IMR-90 (cell line): ENCODE results near the gene SLC36A1. TPM values are rescaled to one million over a fixed set of nuclear protein-coding genes. Genes with fewer than 3 reads are reported as not detected.

Experiments used
- ATAC-seq: fragments of 200-7000 bp; cut with Tn5 transposase; 2 replicates; pipeline ENCODE4 v1.9.1; 2020; ENCODE audit warnings: low read depth, mild to moderate bottlenecking, moderate library complexity
- BruUV-seq: library from RNA; stranded (reverse); fragments of 400-500 nt; replicated peaks from 2 replicates; lab custom pipeline; 2021; lab: Mats Ljungman, UMichigan
- CTCF ChIA-PET: fragments of 300-600 bp; formaldehyde crosslinking; extraction: SDS; loops from one replicate; lab custom pipeline; 2021; ENCODE audit warnings: antibody characterized with exemption; lab: Yijun Ruan, JAX
- POLR2A ChIA-PET: fragments of 300-600 bp; sonication (Branson Sonifier 250); formaldehyde crosslinking; loops from one replicate; lab custom pipeline; 2022; ENCODE audit warnings: antibody characterized with exemption; ENCODE audit not compliant: unreplicated experiment; lab: Charles Lee
- DNase-seq: peaks from one replicate; pipeline ENCODE4 v3.0.0; 2013
- H2AFZ ChIP-seq: replicated peaks from 2 replicates; pipeline ENCODE3; 2013; ENCODE audit warnings: low read length, mild to moderate bottlenecking; ENCODE audit not compliant: poor library complexity
- H2AK5ac ChIP-seq: 2 replicates; pipeline ENCODE4 v1.6.1; 2013; ENCODE audit warnings: low read depth, low read length, inconsistent platforms
- H2AK9ac ChIP-seq: replicated peaks from 2 replicates; pipeline ENCODE3; 2013; ENCODE audit warnings: mild to moderate bottlenecking, low read depth, low read length, moderate library complexity; ENCODE audit not compliant: poor library complexity
- H2BK120ac ChIP-seq: 2 replicates; pipeline ENCODE4 v1.6.1; 2013; ENCODE audit warnings: low read depth, low read length, inconsistent platforms
- H2BK15ac ChIP-seq: 3 replicates; pipeline ENCODE4 v1.6.1; 2013; ENCODE audit warnings: low read depth, low read length, inconsistent platforms
- H2BK20ac ChIP-seq: 2 replicates; pipeline ENCODE4 v1.6.1; 2013; ENCODE audit warnings: low read depth, mild to moderate bottlenecking, inconsistent platforms, low read length, moderate library complexity
- H2BK5ac ChIP-seq: 2 replicates; pipeline ENCODE4 v1.6.1; 2013; ENCODE audit warnings: mild to moderate bottlenecking, low read depth, low read length, inconsistent platforms; ENCODE audit not compliant: poor library complexity, severe bottlenecking
- H3K14ac ChIP-seq: replicated peaks from 2 replicates; pipeline ENCODE4 v1.6.1; 2013; ENCODE audit warnings: low read depth, low read length, inconsistent platforms
- H3K18ac ChIP-seq: 2 replicates; pipeline ENCODE4 v1.6.1; 2013; ENCODE audit warnings: low read depth, low read length, control low read depth
- H3K23ac ChIP-seq: 2 replicates; pipeline ENCODE4 v1.6.1; 2013; ENCODE audit warnings: low read depth, low read length, inconsistent platforms
- H3K27ac ChIP-seq: 2 replicates; pipeline ENCODE4 v1.5.1; 2013; ENCODE audit warnings: mild to moderate bottlenecking, control low read depth, low read length; ENCODE audit not compliant: insufficient read depth
- H3K27me3 ChIP-seq: 2 replicates; pipeline ENCODE4 v1.6.1; 2013; ENCODE audit warnings: low read length; ENCODE audit not compliant: control insufficient read depth, insufficient read depth
- H3K36me3 ChIP-seq: 2 replicates; pipeline ENCODE4 v1.6.1; 2013; ENCODE audit warnings: low read length, mixed read lengths; ENCODE audit not compliant: control insufficient read depth, insufficient read depth
- H3K4ac ChIP-seq: 2 replicates; pipeline ENCODE4 v1.6.1; 2013; ENCODE audit warnings: low read depth, low read length, inconsistent platforms
- H3K4me1 ChIP-seq: 2 replicates; pipeline ENCODE4 v1.6.1; 2013; ENCODE audit warnings: low read length, mixed read lengths; ENCODE audit not compliant: control insufficient read depth, insufficient read depth
- H3K4me2 ChIP-seq: 2 replicates; pipeline ENCODE4 v1.6.1; 2013; ENCODE audit warnings: low read depth, mild to moderate bottlenecking, control low read depth, low read length, moderate library complexity
- H3K4me3 ChIP-seq: 2 replicates; pipeline ENCODE4 v1.5.1; 2013; ENCODE audit warnings: low read depth, mild to moderate bottlenecking, control low read depth, low read length, moderate library complexity; ENCODE audit not compliant: insufficient read depth
- H3K56ac ChIP-seq: 2 replicates; pipeline ENCODE4 v1.6.1; 2013; ENCODE audit warnings: low read length, inconsistent platforms; ENCODE audit not compliant: insufficient read depth; ENCODE audit errors: extremely low read depth
- H3K79me1 ChIP-seq, 2 experiments: 2 replicates each; pipeline ENCODE4 v1.6.1; 2013; ENCODE audit warnings: low read length in 2 of 2, inconsistent platforms in 1 of 2, low read depth in 1 of 2
- H3K9ac ChIP-seq: 2 replicates; pipeline ENCODE4 v1.6.1; 2013; ENCODE audit warnings: low read depth, low read length, control low read depth
- H3K9me1 ChIP-seq: 2 replicates; pipeline ENCODE4 v1.6.1; 2013; ENCODE audit warnings: low read length, inconsistent platforms; ENCODE audit not compliant: insufficient read depth
- H3K9me3 ChIP-seq: 2 replicates; pipeline ENCODE4 v1.6.1; 2013; ENCODE audit warnings: low read length; ENCODE audit not compliant: control insufficient read depth, insufficient read depth
- H4K20me1 ChIP-seq: 2 replicates; pipeline ENCODE4 v1.6.1; 2013; ENCODE audit warnings: low read length, inconsistent platforms; ENCODE audit not compliant: insufficient read depth
- H4K5ac ChIP-seq: 2 replicates; pipeline ENCODE4 v1.6.1; 2013; ENCODE audit warnings: mild to moderate bottlenecking, low read depth, low read length, control low read depth
- H4K8ac ChIP-seq, 2 experiments: 2 replicates each; pipeline ENCODE4 v1.6.1; 2013; ENCODE audit warnings: low read depth in 2 of 2, low read length in 2 of 2, control low read depth in 1 of 2, inconsistent platforms in 1 of 2
- H4K91ac ChIP-seq: 2 replicates; pipeline ENCODE4 v1.6.1; 2013; ENCODE audit warnings: low read depth, low read length, inconsistent platforms; ENCODE audit not compliant: insufficient read depth
- CEBPB ChIP-seq: IDR thresholded peaks from 2 replicates; pipeline ENCODE4 v1.6.1; 2012; ENCODE audit warnings: low read depth, low read length, improper control_type of control experiment
- MAFK ChIP-seq: IDR thresholded peaks from 2 replicates; pipeline ENCODE4 v1.6.1; 2012; ENCODE audit warnings: low read depth, low read length, improper control_type of control experiment
- POLR2A ChIP-seq: IDR thresholded peaks from 2 replicates; pipeline ENCODE4 v1.6.1; 2012; ENCODE audit warnings: mild to moderate bottlenecking, low read depth, low read length
- RCOR1 ChIP-seq: IDR thresholded peaks from 2 replicates; pipeline ENCODE4 v1.6.1; 2012; ENCODE audit warnings: mild to moderate bottlenecking, low read length, improper control_type of control experiment; ENCODE audit not compliant: insufficient replicate concordance
- WGBS, 2 experiments: methylation state at CpG; one replicate each; pipeline versions ENCODE4 v1.1.5 to v1.1.7; 2013; ENCODE audit warnings: missing lambda C conversion rate in 2 of 2; ENCODE audit not compliant: insufficient read length in 1 of 2; ENCODE audit errors: extremely low coverage in 2 of 2; 5-methylcytosine and 5-hydroxymethylcytosine counted together
- dilution Hi-C: fragments of 300-500 bp; cut with HindIII; formaldehyde crosslinking; loops from one replicate; pipeline ENCODE4 v1.14.3; 2018; ENCODE audit warnings: low sequenced_read_pairs; ENCODE audit not compliant: unreplicated experiment
- in situ Hi-C: fragments of 300-500 bp; cut with MboI; formaldehyde crosslinking; loops from 3 replicates; pipeline ENCODE4 v1.14.3; 2019; ENCODE audit warnings: low sequenced_read_pairs, inconsistent platforms, mixed read lengths
- intact Hi-C: fragments of 100-400 bp; cut with micrococcal nuclease; formaldehyde crosslinking; loops from 2 replicates; pipeline ENCODE4 v1.10.0; 2022
- polyA plus RNA-seq, 3 experiments: library from polyadenylated mRNA; depleted of rRNA; stranded (reverse); fragments of >200 nt; gene quantifications; 2 replicates each; pipeline ENCODE4 v1.2.3, GENCODE V29; 2012; ENCODE audit warnings: low replicate concordance in 1 of 3
- total RNA-seq: library from RNA; depleted of rRNA; stranded (reverse); fragments of >200 nt; gene quantifications from 2 replicates; pipeline ENCODE4 v1.2.3, GENCODE V29; 2012
- TF ChIP-seq, protein P1 (sequence below): fragments of 150-350 bp; IDR thresholded peaks from 2 replicates; pipeline ENCODE4 v1.6.1; 2016; ENCODE audit warnings: low read depth, mild to moderate bottlenecking, low read length, moderate library complexity, borderline replicate concordance

Gene SLC36A1
- total and polyA plus RNA-seq, 2 of the 4 experiments (the other 2 are of a cell fraction): 5.7 to 8.7 TPM

DNA sequence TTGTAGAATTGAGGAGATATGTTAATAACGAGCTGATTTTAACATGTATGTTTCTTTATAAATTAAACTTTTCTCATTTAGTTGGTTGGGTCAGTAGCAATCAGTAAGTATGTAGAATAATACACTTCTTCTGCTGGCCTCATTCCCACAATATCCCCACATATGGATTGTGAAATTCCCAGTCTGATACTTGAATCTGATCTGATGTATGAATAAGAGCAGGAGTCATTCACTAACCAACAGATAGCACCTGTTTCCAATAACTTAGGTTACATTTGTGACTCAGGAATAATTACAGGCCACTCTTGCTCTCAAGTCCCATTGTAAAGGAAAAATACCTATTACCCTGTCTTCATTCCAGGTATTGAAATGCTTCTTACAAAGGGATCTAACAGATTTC is 23.9 kb downstream of the SLC36A1 start:
- no peak overlapping the region for H2AFZ ChIP-seq
- no peak overlapping the region for H2BK120ac ChIP-seq
- ChIA-PET CTCF (interaction anchor here (0.6 kb wide), 1 partner anchor 278 kb away, joined by 3 read pairs; no protein-coding TSS in a partner anchor), POLR2A (no interaction called here)
- H3K23ac ChIP-seq: no peak overlapping the region
- H3K14ac ChIP-seq: no peak overlapping the region
- H2BK15ac ChIP-seq: no peak overlapping the region
- H3K27ac ChIP-seq: no peak overlapping the region
- H4K20me1 ChIP-seq: no peaks in the 10 kb centered on the region
- no peak overlapping the region for H3K4ac ChIP-seq
- no peak overlapping the region for H2BK5ac ChIP-seq
- H2AK9ac ChIP-seq: no peak overlapping the region
- H3K18ac ChIP-seq: no peak overlapping the region
- BruUV-seq: no TSS peak
- 0 out of 2 replicates have a peak, but pooled peaks have one; percentile 32 for TF ChIP-seq CEBPB
- no peak for TF ChIP-seq MAFK
- no peak for TF ChIP-seq RCOR1
- TF ChIP-seq, protein P1, sequence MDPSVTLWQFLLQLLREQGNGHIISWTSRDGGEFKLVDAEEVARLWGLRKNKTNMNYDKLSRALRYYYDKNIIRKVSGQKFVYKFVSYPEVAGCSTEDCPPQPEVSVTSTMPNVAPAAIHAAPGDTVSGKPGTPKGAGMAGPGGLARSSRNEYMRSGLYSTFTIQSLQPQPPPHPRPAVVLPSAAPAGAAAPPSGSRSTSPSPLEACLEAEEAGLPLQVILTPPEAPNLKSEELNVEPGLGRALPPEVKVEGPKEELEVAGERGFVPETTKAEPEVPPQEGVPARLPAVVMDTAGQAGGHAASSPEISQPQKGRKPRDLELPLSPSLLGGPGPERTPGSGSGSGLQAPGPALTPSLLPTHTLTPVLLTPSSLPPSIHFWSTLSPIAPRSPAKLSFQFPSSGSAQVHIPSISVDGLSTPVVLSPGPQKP: no peak
- TF ChIP-seq POLR2A: no peak
- H2BK20ac ChIP-seq: no peak overlapping the region
- H3K56ac ChIP-seq: no peak overlapping the region
- H3K9me3 ChIP-seq: no peaks in the 10 kb centered on the region
- no peak overlapping the region for H4K5ac ChIP-seq
- no peak overlapping the region for H2AK5ac ChIP-seq
- dilution Hi-C loops: no loop called here
- H3K79me1 ChIP-seq: peaks cover 0 to 3% of the 10 kb centered on the region in 2 experiments; a peak in 1 of 4 replicates
- no peak overlapping the region for H4K91ac ChIP-seq
- in situ Hi-C loops: loop anchor here (10.0 kb wide), 1 partner anchor 274 kb away; no protein-coding TSS in a partner anchor
- peaks cover 14% of the 10 kb centered on the region for H3K36me3 ChIP-seq
- intact Hi-C loops: no loop called here
- no peak overlapping the region for H4K8ac ChIP-seq
- H3K4me2 ChIP-seq: no peak overlapping the region
- peaks cover 12% of the 10 kb centered on the region for H3K4me1 ChIP-seq
- no peak overlapping the region for H3K4me3 ChIP-seq
- ATAC-seq (no peak), DNase-seq (peak; percentile 47)
- peaks cover 7% of the 10 kb centered on the region; the same call in 1 of the 2 replicates for H3K9me1 ChIP-seq
- no peak overlapping the region for H3K9ac ChIP-seq
- no peaks in the 10 kb centered on the region for H3K27me3 ChIP-seq
- WGBS, 2 experiments: no CpG with 5 or more reads among the region's 1 CpG
